ENCODE measurements around the gene GZMA. TPM values are rescaled to one million over a fixed set of nuclear protein-coding genes. Genes with fewer than 3 reads are reported as not detected.
"Not testable (repeated sequence)": the region's sequence is repeated elsewhere in the genome, so short reads cannot be mapped to it uniquely, and the experiment has no call there.

GZMA gene
- total RNA-seq, 1 experiment from 2014 or later = not detected

- in situ Hi-C loops (cut with HindIII; ENCODE audit: low sequenced_read_pairs) = no loop called here
Observed at GRCh38 chr5:55104946-55105701, 2.7 kb downstream of the GZMA start.

DNA sequence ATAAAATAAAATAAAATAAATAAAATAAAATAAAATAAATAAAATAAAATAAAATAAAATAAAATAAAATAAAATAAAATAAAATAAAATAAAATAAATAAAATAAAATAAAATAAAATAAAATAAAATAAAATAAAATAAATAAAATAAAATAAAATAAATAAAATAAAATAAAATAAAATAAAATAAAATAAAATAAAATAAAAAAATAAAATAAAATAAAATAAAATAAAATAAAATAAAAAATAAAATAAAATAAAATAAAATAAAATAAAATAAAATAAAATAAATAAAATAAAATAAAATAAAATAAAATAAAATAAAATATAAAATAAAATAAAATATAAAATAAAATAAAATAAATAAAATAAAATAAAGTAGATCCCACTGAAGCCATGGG is 3.5 kb downstream of the GZMA start:
- DNase-seq (ENCODE audit: low spot score); in situ Hi-C loops (cut with HindIII; ENCODE audit: low sequenced_read_pairs): not testable (repeated sequence)

More at GRCh38 chr5:55104946-55105701, 2.7 kb downstream of the GZMA start:
- DNase-seq (ENCODE audit: low spot score) = no peak

- in situ Hi-C loops (cut with HindIII; ENCODE audit: low sequenced_read_pairs) = no loop called here
- DNase-seq (ENCODE audit: low spot score) = no peak
Observed at GRCh38 chr5:55108661-55109060, 6.2 kb downstream of the GZMA start.

DNA sequence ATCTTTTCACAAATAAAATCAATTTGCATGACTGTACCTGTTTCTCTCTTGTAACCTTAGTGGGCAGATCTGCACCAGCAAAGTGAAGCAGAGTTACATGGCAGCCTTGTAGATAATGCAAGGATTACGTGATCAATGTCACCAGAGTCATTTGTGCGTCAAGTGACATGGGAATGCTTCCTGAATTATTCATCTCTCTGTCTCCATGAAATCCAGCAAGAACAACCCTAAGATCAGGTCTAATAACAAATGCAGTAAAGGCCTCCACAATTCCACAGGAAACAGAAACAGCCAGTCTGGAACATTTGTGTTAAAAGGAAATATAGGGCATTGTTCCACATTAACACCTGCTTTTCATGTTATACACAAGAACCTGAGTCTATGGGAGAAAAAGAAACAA is 7.8 kb downstream of the GZMA start:
- no peak for DNase-seq (ENCODE audit: low spot score)
- in situ Hi-C loops (cut with HindIII; ENCODE audit: low sequenced_read_pairs) = no loop called here

DNA sequence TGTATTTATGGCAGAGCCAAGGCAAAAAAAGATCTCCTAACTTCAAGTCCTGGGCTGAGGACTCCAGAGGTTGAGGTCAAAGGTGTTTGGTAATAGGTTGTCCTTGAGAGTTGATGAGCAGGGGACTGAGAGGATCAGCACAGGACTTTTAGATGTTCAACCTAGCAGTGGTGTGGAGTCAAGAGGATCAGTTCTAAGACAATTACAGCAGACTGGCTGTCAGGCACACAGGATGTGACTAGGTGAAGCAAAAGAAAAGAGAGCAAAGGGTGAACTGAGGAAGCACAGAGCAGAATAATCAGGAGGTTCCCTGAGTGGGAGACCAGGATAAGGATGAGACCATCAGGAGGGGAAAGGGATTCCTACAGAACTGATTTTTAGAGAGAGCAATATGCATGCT is 10.9 kb downstream of the GZMA start:
- in situ Hi-C loops (cut with HindIII; ENCODE audit: low sequenced_read_pairs) = no loop called here
- no peak for DNase-seq (ENCODE audit: low spot score)

GRCh38 chr5:55114061-55114460 is 11.6 kb downstream of the GZMA start:
- no peak for DNase-seq (ENCODE audit: low spot score)
- in situ Hi-C loops (cut with HindIII; ENCODE audit: low sequenced_read_pairs) = no loop called here

- in situ Hi-C loops (cut with HindIII; ENCODE audit: low sequenced_read_pairs) = no loop called here
- no peak for DNase-seq (ENCODE audit: low spot score)
Observed at GRCh38 chr5:55123365-55123764, 20.9 kb downstream of the GZMA start.

- no peak for DNase-seq (ENCODE audit: low spot score)
- in situ Hi-C loops (cut with HindIII; ENCODE audit: low sequenced_read_pairs) = no loop called here
Observed at GRCh38 chr5:55134053-55134722, 31.7 kb downstream of the GZMA start.

DNA sequence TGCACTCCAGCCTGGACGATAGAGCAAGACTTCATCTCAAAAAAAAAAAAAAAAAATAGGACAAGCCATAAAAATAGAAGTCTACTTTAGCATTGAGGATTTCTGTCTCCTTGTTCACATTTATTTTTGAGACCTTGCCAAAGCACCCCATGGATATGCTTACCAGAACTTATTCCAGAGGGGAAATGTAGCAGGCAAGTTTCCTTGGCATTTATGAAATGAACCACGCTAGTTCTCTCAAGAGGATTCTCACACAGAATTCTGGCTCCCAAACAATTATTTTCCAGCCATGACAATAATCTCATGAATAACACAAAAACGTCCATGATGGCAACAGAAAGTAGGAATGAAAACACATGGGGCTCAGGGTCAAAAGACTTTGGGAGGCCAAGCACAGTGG is 34.1 kb downstream of the GZMA start:
- in situ Hi-C loops (cut with HindIII; ENCODE audit: low sequenced_read_pairs) = no loop called here
- no peak for DNase-seq (ENCODE audit: low spot score)

- no peak for DNase-seq (ENCODE audit: low spot score)
- in situ Hi-C loops (cut with HindIII; ENCODE audit: low sequenced_read_pairs) = no loop called here
Observed at GRCh38 chr5:55140908-55141665, 38.6 kb downstream of the GZMA start.

DNA sequence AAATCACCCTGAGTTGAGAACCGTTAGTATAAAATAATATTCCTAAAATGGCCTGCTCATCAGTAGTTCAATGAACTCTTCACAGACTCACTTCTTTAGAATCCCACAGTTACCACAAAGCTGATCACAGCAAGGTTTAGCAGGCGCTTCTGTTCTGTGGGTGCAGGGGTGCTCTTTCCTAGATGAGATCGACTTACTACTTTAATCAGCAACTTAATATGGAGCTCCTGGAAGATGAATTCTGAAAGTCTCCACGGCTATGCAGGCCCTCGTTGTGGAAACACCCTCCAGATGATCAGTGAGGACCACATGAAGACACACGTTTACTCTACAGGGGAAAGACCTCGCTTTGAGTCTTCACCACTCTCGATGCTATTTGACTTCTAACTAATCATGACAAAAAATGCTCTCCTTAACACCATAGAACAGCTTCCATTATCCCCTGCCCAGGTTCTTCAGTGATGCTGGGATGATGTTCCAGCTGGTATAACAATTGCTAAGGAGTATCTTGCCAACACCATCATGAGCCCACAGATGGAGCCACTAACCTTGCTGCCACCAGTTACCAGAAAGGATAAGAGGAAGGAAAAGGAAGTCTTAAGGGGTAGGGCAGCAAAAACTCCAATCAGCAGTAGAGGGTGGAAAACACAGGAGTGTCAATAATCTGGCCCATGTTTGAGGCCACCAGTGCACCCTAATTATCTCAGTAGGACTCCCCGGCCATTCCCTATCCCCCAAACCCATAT is 39.7 kb downstream of the GZMA start:
- in situ Hi-C loops (cut with HindIII; ENCODE audit: low sequenced_read_pairs) = no loop called here
- DNase-seq (ENCODE audit: low spot score) = no peak

DNA sequence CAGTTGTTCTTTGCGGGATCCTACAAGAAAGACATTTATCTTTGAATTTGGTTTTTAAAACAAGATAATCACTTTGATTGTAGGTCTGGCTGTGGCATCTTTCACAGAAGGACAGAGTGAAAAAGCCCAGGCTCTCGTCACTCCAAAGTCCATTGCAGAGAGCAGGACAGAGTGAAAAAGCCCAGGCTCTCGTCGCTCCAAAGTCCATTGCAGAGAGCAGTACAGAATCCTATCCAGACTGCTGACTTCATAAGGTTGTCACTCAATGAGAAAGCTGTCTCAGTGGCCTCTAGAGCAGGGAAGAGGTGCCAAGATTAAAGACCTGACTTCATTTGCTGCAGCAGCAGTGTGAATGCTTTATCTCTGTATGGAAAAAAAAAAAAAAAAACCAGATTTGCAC is 41.2 kb downstream of the GZMA start:
- DNase-seq (ENCODE audit: low spot score) = no peak
- in situ Hi-C loops (cut with HindIII; ENCODE audit: low sequenced_read_pairs) = no loop called here

GRCh38 chr5:55146080-55146479 is 43.6 kb downstream of the GZMA start:
- in situ Hi-C loops (cut with HindIII; ENCODE audit: low sequenced_read_pairs) = no loop called here
- DNase-seq (ENCODE audit: low spot score) = no peak

GRCh38 chr5:55146543-55147151 is 44.2 kb downstream of the GZMA start:
- DNase-seq (ENCODE audit: low spot score) = peak; percentile 76
- in situ Hi-C loops (cut with HindIII; ENCODE audit: low sequenced_read_pairs) = no loop called here

- in situ Hi-C loops (cut with HindIII; ENCODE audit: low sequenced_read_pairs) = no loop called here
- no peak for DNase-seq (ENCODE audit: low spot score)
Observed at GRCh38 chr5:55149308-55149795, 46.9 kb downstream of the GZMA start.

- in situ Hi-C loops (cut with HindIII; ENCODE audit: low sequenced_read_pairs) = no loop called here
- DNase-seq (ENCODE audit: low spot score) = no peak
Observed at GRCh38 chr5:55151923-55152842, 49.7 kb downstream of the GZMA start.

GRCh38 chr5:55154873-55155272 is 52.4 kb downstream of the GZMA start:
- in situ Hi-C loops (cut with HindIII; ENCODE audit: low sequenced_read_pairs) = no loop called here
- DNase-seq (ENCODE audit: low spot score) = no peak
